Occipital lobe (tissue), 2 donors: ENCODE data around the gene SLC18A2. TPM values are rescaled to one million over a fixed set of nuclear protein-coding genes. Genes with fewer than 3 reads are reported as not detected.
"Not testable (repeated sequence)": the region's sequence is repeated elsewhere in the genome, so short reads cannot be mapped to it uniquely, and the experiment has no call there.

ENCODE experiments used
- DNase-seq: peaks from one replicate; lab custom pipeline; 2025; lab: John Stamatoyannopoulos, UW
- total RNA-seq: library from RNA; depleted of rRNA; stranded (reverse); fragments of >200 nt; gene quantifications from one replicate; pipeline ENCODE4 v1.2.3, GENCODE V29; 2014

The SLC18A2 gene
- not detected for total RNA-seq

- DNase-seq: no peak
These were observed at the start of gene SLC18A2 for GRCh38 chr10:117240621-117241529. Gene SLC18A2 (plus strand): TSS chr10:117241114. CDS start chr10:117241694, 580 bp downstream.

GRCh38 chr10:117197189-117197588 is 43.7 kb upstream of the SLC18A2 start, which contains the start of gene KCNK18:
Gene KCNK18 (plus strand): TSS chr10:117197489. CDS start chr10:117197489, 0 bp downstream.
- no peak for DNase-seq

DNA sequence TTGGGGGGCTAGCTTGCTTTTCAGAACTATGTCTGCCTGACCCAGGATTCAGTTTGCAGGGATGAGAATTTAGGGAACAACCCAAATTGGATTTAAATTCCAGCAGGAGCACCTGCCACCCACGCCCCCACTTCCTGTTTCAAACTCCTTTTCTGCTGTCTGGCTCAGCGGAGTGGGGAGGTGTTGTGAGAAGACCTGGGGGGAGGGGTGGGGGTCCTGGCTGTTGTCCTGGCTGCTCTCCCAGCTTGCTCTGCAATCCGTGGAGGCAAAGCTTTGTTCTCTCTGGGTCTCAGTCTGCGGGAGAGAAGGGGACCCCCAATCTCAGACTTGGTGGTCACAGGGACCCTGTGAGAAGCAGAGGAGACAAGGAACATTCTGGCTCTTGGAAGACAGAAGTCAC is 42.8 kb upstream of the SLC18A2 start:
- DNase-seq: no peak

DNA sequence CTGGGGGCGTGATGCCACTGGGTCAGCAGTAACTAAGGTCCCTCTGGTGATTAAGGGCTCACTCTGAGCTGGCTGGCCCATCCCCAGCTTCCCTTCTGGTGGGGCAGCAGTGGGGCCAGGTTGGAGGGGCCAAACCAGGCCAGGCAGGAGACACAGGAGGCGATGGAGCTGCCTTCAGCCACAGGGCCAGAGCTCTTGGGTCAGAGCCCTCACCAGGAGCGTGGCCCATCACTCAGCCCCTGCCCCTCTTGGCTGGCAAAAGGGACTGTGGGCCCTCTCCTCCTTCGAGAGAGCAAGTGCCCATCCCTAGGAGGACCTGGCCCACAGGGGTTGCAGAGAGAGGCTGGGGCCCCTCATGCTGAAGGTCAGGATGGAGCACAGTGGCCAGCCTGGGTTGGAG is 39.1 kb upstream of the SLC18A2 start:
- no peak for DNase-seq

DNA sequence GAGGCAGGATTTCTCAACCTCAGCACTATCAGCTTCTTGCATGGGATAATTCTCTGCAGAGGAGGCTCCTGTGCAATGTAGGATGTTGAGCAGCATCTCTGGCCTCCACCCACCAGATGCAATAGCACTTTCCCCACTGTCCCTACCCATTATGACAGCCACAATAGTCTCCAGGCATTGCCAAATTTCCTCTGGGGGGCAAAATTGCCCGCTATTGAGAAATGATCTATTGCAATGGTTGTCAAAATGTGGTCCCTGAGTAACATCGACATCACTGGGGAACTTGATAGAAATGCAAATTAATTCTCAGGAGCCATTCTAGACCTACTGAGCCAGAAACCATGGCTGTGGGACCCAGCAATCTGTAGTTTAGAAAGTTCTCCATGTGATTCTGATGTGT is 36.6 kb upstream of the SLC18A2 start:
- no peak for DNase-seq

DNA sequence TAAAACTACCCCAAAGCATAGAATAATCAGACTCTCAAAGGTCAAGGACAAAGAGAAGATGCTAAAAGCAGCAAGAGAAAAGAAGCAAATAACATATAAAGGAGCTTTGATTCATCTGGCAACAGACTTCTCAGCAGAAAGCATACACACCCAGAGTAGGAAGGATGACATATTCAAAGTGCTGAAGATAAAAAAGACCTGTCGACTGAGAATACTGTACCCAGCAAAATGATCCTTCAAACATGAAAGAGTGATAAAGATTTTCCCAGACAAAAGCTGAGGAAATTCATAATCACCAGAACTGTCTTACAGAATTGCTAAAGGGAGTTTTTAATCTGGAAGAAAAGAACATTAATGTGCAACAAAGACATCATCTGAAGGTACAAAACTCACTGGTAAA is 28.7 kb upstream of the SLC18A2 start:
- no peak for DNase-seq

GRCh38 chr10:117214401-117214800 is 26.5 kb upstream of the SLC18A2 start:
- no peak for DNase-seq

GRCh38 chr10:117215079-117215478 is 25.8 kb upstream of the SLC18A2 start:
- no peak for DNase-seq

- no peak for DNase-seq
These were observed 24.9 kb upstream of the SLC18A2 start for GRCh38 chr10:117216028-117216427.

GRCh38 chr10:117216611-117217195 is 24.2 kb upstream of the SLC18A2 start:
- no peak for DNase-seq

- DNase-seq: no peak
These were observed 23.6 kb upstream of the SLC18A2 start for GRCh38 chr10:117217196-117217761.

DNA sequence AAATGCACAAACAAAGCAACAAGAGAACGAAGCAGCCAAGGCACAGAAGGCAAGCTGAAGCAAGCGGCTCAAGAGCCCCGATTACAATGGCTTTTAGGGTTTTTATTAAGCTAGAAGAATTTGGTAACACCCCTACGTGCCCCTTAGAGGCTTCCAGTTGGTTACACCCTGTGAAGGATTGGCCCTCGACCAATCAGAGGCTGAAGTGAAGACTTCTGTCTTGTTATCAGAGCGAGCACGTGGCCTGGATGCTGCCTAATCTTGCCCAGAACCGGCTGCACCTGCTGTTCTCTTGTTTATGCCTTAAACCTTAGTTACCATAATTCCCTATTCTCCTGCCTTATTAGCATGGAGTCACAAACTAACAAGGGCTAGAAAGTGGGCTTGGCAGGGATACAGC is 22.3 kb upstream of the SLC18A2 start:
- no peak for DNase-seq

DNA sequence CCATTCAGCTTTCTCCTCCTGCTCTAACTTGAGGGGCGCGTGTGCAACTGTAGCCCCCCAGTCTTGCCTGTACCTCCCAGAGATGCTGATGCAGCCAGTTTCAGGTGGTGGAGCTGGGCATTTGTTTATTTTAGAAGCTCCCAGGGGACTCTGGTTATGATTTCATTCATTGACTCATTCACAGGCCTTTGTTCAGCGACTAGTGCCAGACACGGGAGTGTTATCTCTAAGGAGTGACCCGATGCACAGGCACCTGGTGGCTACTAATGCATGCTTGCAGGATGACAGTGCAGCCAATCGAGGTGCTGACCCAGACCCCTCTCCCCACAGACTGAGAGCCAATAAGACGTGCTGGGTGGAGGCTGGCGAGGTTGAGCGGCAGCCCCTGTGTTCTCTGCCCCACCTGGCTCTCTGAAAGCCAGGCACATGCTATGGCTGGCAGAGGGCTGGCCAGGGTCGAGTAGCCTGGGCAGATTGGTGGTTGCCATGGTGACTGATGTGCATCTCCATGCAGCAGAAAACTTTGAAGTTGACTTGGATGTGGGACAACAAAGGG is 19.7 kb upstream of the SLC18A2 start:
- no peak for DNase-seq

GRCh38 chr10:117222552-117222951 is 18.4 kb upstream of the SLC18A2 start:
- no peak for DNase-seq

- DNase-seq: no peak
These were observed 17.8 kb upstream of the SLC18A2 start for GRCh38 chr10:117222976-117223692.

DNA sequence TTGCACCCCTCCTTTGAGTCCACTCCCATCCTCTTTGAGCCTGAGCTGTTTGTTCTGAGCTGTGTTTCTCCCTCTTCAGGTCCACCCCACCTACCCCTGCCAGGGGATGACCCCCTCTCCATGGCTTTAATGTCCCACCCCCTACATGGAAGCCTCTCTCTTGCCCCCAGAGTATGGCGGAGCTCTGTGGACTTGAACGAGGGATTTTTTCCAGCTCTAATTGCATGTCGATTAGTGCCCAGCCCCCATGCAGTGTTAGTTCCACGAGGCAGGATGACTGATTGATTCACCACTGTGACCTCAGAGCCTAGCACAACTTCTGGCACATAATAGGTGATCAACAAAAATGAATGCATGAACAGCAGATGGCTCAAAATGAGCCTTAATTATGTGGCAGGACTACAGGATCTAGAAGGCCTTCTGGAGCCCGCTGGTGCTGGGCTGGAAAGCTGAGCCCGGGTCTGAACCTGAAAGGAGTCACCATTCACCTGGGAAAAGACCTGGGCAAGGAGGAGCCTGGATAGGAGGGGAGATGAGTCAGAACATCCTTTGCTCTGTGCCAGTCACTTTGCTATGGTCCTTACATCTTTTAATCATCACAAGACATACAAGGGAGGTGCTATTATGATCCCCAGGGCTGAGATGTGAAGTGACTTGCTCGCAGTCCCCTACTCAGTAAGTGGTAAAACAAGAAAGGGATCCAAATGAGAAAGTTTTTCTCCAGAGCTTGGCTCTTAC is 17.1 kb upstream of the SLC18A2 start:
- no peak for DNase-seq

DNA sequence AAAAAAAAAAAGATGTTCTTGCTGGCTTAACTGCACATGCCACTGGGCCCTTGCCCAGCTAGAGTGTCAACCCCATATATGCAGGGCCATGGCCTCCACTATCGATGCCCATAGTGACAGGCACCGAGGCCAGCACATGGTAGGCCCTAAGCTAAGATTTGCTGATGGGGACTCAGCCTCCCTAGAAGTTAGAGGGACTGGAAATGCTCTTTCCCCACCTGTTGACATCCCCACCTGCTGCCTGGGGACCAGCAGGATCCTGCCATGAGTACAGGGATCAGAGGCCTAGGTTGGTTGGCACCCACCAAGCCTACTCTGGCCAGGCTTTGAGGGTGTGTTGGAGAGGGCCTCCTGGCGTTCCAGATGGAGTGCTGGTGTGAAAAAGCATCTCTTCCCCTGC is 16.0 kb upstream of the SLC18A2 start:
- DNase-seq: no peak

GRCh38 chr10:117226813-117227451 is 14.0 kb upstream of the SLC18A2 start:
- DNase-seq: no peak

GRCh38 chr10:117228210-117228609 is 12.7 kb upstream of the SLC18A2 start:
- no peak for DNase-seq

DNA sequence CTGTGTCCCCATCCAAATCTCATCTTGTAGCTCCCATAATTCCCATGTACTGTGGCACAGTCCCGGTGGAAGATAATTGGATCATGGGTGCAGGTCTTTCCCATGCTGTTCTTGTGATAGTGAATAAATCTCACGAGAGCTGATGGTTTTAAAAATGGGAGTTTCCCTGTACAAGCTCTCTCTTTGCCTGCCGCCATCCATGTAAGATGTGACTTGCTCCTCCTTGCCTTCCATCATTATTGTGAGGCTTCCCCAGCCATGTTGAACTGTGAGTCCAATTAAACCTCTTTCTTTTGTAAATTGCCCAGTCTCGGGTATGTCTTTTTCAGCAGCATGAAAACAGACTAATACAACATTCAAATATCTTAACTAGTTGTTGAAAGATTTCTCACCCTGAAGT is 10.8 kb upstream of the SLC18A2 start:
- not testable (repeated sequence) for DNase-seq
